A172 (cell line): Measurements from ENCODE around the gene RAD51B. TPM values are rescaled to one million over a fixed set of nuclear protein-coding genes. Genes with fewer than 3 reads are reported as not detected.

ENCODE experiments used
- DNase-seq: peaks from one replicate; pipeline ENCODE4 v3.0.0-alpha.2; 2015; ENCODE audit warnings: low spot score
- total RNA-seq: library from RNA; depleted of rRNA; stranded (reverse); fragments of >200 nt; shearing (Covaris generic); gene quantifications from 2 replicates; pipeline ENCODE4 v1.2.3, GENCODE V29; 2014

RAD51B gene
- total RNA-seq, 1 experiment from 2014 or later = 17.6 TPM

DNA sequence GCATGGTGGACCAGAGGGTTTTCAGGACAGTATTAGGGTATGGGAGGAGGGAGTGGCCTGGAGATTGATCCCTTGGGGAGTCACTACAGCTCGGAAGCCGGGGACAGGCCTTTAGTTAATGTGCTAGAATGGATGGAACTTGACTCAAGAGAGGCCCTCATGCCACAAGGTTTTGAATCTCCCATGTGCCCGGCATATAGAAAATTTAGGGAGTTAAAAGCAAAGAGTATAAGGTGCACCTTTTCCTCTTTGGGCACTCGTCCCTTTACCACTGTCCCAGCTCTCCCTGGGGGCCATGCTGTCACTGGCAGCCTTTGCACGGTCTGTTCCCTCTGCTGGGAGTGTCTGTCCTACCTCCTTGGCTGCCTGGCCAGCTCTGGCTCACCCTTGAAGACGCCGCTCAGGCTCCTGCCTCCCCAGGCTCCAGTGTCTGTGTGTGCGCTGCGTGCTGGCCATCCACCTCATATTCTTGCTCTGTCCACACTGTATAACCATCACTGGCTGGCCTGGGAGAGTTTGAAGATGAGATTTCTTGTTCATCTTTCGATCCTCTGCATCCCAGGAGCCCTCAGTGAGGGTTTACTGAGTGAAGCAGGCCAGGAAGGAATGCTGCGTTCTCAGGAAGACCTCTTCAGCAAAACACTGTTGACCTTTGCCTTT lies 811.9 kb downstream of the RAD51B start:
- no peak for DNase-seq

DNA sequence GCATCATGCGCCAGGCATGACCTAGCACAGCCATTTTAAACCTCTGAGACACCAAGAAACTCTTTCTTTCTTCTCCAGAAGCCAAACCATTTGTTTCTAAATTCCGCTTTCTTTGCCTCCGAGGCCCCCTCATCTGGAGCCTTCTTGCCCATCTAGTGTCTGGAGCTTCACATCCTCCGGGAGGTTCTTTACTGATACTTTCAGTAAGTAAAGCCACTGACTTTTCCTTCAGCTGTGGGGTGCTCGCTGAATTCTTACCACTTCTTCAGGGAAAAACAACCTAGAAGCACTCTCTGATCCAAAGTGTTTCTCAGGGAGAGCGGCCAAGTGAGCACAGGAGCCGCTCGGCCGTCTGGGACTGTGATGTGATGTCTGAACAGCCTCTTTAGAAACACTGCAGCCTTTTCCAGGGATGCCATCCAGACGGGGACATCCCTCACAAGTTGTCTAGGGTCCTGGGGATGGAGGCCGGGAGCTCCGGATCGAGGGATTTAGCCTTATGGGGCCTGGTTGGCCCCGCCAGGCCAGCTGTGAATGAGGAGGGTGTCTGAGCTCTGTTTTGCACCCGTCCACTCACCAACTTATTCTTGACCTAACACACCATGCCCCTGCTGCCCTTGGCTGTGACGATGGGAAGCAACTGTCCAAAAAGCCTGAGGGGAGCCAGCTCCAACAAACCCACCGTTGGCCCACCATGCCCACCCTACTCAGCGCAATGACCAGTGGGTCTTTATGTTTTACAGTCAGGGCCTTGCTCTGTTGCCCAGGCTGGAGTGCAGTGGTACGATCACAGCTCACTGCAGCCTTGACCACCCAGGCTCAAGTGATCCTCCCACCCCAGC lies 812.7 kb downstream of the RAD51B start:
- DNase-seq = no peak

DNA sequence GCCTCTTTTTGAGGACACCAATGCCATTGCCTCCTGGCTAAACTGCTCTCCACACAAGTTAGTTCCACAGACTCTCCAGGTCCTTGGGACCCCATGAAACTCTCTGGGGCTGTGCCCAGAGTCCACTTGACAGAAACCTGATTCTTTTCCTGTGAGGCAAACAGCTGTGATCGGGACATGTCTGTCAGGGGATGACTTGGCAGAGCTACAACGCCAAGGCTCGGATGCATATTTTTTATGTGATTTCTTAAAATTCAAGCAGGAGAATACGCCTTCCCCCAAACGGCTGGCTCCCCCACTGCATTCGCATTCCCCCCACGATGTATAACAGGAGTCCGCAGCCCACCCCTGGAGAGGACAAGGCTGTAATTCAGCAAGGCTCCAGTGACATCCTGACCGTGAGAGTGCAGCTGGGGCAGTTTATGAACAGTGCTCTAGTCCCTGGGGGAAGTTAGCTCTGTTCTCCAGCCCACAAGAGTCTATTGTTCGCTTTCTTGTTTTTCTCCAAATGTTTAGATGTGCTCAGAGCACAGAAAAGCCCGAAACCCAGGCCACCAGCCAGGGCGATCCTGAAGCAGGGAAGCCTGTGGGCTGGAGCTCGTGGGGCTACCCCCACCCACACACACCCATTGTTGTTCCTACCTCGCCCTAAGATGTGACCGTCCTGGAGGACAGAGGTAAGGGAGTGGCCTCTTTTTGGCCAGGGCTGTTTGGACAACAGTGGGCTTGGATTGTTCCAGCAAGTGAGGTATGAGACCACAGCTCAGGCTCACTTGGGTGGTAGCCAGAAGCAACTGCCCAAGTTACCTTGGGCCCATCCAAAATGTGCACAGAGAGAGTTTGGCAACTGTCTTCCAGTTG lies 813.8 kb downstream of the RAD51B start:
- DNase-seq = no peak

DNA sequence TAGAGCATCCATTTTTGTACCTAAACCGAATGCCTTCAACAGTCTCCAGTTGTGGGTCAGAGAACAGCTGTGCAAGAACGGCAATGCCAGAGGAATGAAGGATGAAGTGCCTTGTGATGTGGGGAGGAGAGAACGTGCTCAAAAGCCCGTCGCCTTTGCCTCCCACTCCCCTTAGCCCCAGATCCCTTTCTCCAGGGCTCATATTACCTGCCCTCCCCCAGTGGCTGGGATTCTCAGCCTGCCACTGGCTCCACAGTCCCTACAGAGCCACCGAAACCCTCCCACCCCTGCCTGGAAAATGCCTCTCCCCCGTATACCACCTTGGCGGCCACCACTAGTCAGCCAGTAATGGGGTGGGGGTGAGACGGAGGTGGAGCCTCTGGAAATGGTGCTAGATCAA lies 814.8 kb downstream of the RAD51B start:
- DNase-seq = no peak

DNA sequence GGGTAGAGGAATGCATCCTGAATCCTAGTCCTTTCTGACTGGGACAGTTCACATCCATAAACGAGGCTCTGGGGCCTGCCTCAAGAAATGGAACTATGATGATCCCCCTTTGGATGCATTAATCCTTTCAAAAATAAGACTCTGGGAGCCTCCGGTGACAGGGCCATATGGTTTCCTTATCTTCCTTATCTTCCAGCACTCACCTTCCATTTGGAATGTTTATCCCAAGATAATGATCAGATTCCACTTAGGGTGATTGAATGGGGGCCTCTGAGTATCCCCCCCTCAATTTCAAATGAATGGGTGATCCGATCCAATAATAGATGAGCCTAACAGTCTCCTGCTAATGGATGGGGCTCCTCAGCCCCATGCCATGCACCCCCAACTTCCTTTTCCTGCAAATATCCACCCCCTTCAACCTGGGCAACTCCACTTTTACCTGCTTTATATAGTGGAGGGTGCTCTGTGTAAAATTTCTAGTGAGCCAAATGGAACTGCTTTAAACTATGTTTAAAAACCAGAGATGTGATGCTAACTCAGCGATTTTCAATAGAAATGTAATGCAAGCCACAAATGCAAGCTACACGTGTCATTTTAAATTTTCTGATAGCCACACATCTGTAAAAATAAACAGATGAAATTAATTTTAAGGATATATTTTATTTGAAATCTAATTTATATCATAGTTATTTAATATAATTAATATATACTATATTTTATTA lies 815.5 kb downstream of the RAD51B start:
- no peak for DNase-seq

DNA sequence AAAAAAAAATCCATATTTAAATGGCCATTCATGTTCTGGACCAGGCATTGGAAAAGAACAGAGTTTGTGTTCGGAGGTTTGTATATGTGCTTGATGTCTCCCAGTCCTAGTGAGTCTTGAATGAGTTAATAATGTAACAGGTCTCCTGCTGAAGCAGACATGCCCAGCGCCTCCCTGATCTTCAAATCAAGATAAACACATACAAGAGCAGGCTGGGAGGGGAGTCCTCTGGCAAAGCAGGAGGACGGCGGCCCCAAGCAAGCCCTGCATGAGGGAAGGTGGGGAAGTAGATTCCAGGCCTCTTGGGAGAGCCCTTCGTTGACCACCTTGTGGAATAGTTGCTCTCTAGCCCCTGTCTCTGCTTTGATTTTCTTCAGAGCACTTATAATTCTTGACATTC lies 817.0 kb downstream of the RAD51B start:
- DNase-seq = no peak

DNA sequence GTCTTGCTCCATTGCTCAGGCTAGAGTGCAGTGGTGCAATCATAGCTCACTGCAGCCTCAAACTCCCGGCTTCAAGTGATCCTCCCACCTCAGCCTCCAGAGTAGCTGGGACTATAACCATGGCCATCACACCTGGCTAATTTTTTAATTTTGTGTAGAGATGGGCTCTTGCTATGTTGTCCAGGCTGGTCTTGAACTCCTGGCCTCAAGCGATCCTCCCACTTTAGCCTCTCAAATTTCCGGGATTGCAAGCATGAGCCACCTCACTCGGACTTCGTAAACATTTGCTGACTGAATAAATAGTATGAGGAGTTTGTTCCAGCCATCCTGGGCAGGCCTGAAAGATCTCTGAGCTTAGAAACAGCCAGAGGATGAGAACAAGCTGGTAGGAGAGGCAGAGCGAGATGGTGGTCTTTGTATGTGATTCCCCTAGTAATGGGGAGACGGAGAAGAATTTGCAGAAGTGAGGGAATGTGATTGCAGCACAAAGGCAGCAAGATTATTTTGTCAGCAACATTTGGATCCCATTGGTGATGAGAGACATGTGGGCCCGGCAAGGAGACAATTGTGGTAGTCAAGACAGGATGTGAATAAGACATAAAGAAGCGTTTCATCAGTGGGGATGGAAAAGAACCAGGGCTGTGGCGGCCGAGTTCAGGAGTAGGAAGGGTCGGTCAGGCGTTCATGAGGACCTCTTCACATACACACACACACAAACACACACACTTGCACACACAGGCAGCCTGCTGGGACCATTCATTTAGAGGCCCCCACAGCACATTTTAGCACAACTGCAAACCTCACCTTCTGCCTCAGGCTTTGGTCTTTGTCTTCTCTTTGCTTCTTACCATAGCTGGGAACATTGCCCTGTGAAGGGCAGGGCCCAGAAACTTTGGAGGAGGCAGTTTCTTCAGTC lies 817.8 kb downstream of the RAD51B start:
- no peak for DNase-seq

DNA sequence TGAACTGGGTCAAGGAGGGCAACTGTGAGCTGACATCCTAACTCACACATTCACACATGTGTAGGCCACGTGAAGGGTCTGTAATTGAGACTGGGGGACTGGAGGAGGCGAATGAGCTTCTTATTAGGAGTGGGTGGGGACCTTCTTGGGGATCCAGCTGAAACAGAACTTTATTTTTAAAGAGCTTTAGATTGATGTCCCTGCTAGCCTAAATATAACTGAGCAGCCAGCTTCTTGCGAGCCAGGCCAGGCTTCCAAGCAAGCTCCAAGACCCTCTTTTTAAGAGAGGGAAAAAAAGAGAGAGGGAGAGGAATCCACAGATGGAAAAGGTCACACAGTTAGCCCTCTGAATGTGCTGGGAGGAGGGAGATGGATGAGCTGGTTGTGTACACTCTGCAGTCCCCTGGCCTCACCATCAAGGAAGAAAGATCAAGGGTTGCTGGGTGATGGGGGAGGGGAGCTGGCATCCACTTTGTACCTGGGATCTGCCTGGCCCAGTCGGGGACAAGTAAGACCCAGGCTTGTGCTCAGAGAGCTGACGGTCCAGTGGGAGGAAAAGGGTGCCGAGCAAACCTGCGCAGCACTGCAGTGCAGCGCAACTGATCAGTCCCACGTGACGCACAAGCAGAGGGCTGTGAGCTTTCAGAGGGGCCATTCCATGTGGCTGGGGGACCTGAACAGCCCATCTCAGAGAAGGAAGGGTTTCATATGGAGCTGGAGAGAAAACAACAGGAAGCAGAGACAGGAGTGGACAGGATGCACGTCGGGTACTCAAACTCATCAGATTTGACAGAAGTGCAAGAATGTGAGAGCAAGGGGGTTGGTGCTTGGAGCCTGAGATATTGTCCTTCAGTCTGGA lies 818.8 kb downstream of the RAD51B start:
- no peak for DNase-seq

DNA sequence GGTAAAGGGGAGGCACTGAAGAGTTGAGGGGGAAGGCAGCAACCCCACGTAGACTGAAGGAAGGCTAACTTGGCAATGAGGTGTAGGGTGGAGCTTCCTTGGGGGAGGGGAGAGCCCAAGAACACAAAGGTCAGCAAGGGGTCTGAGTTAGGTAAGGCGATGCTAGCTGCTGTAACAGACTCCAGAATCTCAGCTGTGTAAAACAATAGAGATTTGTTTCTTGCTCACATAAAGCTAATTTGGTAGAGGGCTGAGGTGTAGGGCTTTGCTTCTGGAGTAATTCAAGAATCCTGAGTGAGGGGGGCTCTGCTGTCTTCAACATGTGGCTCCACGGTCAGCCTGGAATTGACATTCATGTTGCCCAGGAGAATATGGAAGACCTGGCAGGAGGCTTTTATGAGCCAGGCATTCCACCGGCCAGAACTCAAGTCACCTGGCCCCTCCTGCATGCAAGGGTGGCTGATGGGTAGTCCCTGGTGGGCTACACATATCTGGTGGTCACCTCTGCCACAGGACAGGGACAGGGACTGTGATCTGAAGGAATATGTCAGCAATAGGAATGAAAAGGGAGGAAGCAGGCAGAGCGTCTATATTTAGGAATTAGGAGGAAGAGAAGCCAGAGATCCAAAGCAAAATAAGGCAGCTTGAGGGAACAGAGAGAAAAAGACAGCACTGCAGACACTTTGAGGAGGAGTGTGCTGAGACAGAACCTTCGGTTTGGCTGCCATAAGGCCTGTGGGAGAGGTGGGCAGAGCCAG lies 819.6 kb downstream of the RAD51B start:
- DNase-seq = no peak

DNA sequence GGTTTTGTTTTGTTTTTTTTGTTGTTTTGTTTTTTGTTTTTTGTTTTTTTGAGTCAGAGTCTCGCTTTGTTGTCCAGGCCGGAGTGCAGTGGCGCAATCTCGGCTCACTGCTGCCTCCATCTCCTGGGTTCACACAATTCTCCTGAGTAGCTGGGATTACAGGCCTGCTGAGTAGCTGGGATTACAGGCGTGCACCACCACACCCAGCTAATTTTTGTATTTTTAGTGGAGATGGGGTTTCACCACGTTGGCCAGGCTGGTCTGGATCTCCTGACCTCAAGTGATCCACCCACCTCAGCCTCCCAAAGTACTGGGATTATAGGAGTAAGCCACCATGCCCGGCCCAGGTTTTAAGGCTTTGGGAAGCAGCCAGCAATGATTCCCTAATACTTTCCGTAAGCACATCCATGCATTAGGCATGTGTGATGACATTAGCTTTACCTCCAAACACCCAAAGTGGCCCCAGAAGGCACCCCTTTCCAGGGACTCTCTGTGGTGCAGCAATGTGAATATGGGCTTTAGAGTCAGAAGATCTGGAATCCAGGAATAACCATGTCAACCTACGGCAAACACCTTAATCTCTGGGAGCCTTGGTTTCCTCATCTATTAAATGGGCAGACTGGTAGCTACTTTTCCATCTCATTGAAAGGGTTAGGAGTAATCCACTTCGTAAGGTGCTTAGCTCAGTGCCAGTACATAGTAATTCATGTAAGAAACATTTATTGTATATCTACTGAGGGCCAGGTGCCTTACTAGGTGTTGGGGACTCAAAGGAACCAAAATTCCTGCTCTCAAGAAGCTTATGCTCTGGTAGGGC lies 820.4 kb downstream of the RAD51B start:
- DNase-seq = no peak

DNA sequence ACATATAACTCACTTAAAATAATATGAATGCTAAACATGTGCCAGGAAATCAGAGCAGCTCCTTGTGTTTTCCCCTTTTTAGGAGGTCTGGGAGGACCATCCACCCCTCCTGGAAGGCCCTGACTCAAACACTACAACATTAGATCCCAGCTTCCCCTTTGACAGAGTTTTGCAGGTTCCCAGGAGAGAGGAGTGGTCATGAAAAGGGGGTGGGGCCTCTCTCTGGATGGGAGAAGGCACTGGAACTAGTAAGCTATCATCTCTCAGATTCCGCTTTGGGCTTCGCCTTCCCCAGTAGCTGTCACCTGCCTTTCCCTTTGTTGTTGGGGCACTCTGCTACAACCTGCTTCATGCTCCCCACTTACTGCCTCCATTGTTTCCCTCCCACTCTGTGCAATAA lies 824.1 kb downstream of the RAD51B start:
- no peak for DNase-seq

DNA sequence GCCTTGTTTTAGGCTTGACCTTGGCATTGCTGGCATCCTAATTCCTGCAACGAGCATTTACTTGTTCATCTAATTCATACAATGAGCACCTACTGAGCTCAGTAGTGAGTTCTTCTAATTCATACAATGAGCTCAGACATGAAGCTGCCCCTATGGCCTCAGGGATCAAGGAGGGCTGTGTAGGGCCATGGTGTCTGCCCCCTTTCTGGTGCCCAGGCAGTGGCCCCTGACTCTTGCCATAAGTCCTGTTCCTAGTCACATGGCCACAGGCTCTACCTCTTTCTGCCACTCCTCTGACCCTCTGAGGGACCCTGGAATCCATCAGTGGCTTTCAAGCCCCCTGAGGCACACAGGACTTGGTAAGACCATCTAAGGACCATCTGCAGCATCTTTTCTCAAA lies 824.5 kb downstream of the RAD51B start:
- no peak for DNase-seq

DNA sequence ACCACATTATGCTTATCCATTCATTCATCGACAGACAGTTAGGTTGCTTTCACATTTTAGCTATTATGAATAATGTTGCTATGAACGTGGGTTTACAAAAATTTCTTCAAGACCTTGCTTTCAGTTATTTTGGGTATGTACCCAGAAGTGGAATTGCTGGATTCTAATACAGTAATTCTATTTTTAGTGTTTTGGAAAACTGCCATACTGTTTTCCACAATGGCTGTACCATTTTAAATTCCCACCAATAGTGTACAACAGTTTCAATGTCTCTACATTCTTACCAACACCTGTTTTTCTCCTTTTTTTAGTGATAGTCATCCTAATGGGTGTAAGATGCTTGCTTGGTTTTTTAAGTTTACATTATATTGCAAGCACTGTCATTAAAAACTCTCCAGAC lies 825.8 kb downstream of the RAD51B start:
- DNase-seq = no peak

DNA sequence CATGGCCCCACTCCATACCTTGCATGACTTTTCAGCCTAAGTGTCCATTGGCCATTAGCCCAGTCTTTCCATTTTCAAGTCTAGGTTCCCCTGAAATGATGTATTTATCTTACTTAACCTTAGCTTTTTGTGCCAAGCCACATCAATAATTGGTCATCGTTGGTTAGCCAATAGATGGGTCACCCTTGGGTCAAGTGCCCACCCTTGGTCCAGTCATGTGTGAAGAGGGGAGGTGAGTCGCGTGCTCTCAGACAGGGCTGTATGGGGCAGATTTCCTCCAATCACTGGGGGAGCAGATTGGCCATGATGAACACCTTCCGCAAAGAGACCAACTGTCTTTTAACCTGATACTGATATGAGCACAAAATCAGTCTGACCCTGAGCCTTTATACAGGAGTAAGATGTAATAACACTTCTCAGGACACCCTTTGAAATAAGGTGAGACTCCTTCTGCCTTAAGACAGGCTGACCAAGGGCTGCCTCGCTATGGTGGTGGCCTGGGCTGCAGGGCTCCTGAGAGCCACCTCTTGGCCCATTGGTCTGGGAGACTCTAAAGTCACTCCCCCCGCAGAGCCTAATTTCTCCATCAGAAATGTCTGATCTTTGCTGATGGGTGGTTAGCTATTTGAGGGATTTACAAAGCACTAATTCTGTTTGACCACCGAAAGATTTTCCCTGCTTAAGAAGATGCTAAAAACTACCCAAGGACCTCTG lies 830.1 kb downstream of the RAD51B start:
- no peak for DNase-seq

DNA sequence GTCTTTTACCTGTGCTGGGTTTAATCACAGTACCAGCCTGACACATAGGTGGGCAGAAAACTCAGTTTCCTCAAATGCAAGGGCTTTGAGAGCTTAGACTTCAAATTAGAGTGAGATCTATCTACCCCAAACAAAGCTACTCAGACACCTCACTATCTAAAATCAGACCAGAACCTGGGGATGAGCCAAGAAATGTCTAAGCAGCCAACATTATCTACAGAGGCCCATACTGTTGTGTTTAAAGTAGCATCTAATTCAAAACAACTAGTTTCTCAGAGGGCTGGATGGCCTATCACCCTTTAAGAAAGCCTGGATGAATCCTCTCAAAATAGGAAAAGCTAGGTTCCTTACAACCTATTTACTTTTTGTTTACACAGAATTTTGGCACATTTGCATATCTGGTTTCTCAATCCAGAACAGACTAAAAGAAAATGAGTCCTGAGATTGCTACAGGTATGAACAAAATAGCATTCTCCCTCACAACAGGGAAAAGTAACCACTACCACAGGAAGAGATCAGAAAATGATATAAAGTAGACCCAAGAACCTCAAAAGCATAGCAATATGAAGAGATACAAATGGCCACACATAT lies 830.9 kb downstream of the RAD51B start:
- no peak for DNase-seq

DNA sequence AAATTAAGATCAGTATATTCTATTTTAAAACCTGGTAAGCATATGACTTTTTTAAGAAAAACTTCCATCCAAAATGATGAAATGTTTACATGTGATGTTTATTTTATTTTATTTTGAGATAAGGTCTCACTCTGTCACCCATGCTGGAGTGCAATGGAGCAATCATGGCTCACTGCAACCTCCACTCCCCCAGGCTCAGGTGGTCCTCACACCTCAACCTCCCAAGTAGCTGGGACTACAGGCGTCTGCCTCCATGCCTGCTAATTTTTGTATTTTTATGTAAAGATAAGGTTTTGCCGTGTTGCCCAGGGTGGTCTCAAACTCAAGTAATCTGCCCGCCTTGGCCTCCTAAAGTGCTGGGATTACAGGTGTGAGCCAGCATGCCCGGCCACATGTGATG lies 831.5 kb downstream of the RAD51B start:
- no peak for DNase-seq
